HG03442 (cell line): ENCODE results near the gene CPNE6.
A peak's percentile ranks its signal among the peaks of the same experiment; 100 is the strongest.

Experiments
- ATAC-seq: cut with Tn5 transposase; IDR thresholded peaks from one replicate; pipeline ENCODE4 v1.9.1; 2021; ENCODE audit warnings: mild to moderate bottlenecking, moderate library complexity; ENCODE audit not compliant: unreplicated experiment

Gene CPNE6

DNA sequence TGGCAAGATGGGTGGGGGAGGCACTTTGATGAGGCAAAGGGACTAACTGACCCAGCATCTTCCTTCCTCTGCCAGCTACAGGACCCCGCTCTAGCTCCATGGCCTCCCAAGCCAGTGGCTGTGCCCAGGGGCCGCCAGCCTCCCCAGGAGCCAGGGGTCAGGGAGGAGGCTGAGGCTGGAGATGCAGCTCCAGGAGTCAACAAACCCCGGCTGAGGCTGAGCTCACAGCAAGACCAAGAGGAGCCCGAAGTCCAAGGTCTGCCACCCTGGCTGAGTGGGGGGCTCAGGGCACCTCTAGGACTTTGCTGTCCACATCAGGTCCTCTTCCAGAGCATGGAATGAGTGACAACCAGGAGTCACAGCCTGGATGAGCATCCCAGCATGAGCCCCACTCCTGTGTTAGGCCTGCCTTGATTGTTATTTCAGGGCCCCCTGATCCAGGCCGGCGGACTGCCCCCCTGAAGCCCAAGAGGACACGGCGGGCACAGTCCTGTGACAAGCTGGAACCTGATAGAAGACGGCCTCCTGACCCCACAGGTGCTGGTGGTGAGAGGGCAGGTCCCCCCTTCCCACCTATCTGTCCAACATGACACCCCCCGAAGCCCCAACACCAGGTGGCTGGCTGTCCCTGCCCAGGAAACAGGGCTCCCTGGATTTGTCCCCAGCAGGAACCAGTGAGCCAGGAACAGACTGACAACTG is 2.5 kb upstream of the CPNE6 start:
- no peak for ATAC-seq

GRCh38 chr14:24069411-24069735 is 2.0 kb upstream of the CPNE6 start:
- no peak for ATAC-seq

GRCh38 chr14:24070285-24071143 is 848 bp upstream of the CPNE6 start:
- ATAC-seq, result no peak

DNA sequence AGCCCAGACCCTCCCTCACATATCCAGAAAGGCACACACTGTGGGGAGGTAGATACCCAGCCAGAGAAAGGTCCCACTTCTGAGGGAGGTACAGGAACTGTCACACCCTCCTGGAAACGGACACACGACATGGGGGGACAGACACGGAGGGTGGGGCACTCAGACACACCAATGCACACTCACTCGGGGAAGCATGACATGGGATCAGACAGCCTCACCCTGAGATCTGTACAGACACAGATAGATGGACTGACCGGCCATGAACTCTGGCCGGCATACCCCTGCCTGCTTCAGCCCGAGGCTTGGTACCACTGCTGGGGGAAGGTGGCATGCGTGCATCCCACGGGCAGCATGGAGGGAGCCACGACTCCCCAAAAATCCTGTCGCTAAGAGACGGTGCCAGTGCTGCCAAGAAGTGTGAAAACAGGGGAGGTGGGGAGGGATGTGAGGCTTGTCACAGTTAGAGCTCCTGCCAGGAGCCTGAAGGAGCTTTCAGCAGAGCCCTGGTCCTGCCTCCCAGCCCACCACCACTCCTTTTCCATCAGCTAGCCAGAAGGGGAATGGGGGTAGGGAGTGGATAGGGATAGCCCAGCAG is 571 bp downstream of the CPNE6 start:
- no peak for ATAC-seq

- ATAC-seq, result no peak
Measured at GRCh38 chr14:24072436-24072835, 1.1 kb downstream of the CPNE6 start.

GRCh38 chr14:24072881-24073877 is 1.8 kb downstream of the CPNE6 start:
- no peak for ATAC-seq

- ATAC-seq, result no peak
Measured at GRCh38 chr14:24074625-24075484, 3.5 kb downstream of the CPNE6 start.

GRCh38 chr14:24075485-24076301 is 4.3 kb downstream of the CPNE6 start:
- ATAC-seq, result no peak

DNA sequence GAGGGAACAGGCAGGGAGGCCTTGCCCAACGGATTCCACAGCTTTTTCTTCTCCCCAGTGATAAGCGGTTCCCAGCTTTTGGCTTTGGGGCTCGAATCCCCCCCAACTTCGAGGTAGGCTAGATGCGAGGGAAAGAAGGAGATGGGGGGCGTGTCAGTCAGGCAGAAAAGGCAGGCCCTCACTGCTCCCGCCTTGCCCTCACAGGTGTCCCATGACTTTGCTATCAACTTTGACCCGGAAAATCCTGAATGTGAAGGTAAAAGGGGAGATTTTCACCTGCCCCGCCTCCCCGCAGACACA is 4.9 kb downstream of the CPNE6 start:
- ATAC-seq, result no peak

GRCh38 chr14:24077086-24077485 is 5.7 kb downstream of the CPNE6 start:
- no peak for ATAC-seq

DNA sequence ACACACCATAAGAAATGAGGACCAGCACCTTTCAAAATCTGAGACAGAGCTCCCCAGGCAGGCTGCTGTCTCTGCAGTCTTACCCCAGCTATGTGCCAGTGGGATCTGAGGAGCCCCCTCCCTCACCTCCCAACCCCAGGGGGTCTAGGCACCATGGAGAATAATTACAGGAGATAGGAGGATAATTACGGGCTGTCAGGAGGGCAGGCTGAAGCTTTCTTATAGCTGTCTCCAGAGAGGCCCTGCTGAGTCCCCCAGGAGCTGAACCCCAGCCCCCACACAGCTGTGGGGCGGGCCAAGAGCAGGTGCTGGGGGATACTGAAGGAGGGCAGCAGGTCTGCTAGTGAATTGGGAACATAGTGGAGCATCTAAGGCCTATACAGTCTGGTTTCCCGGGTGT is 6.8 kb downstream of the CPNE6 start:
- ATAC-seq, result no peak

GRCh38 chr14:24079491-24080141 is 8.3 kb downstream of the CPNE6 start:
- ATAC-seq, result no peak

- ATAC-seq, result no peak
Measured at GRCh38 chr14:24080142-24080530, 8.8 kb downstream of the CPNE6 start.

DNA sequence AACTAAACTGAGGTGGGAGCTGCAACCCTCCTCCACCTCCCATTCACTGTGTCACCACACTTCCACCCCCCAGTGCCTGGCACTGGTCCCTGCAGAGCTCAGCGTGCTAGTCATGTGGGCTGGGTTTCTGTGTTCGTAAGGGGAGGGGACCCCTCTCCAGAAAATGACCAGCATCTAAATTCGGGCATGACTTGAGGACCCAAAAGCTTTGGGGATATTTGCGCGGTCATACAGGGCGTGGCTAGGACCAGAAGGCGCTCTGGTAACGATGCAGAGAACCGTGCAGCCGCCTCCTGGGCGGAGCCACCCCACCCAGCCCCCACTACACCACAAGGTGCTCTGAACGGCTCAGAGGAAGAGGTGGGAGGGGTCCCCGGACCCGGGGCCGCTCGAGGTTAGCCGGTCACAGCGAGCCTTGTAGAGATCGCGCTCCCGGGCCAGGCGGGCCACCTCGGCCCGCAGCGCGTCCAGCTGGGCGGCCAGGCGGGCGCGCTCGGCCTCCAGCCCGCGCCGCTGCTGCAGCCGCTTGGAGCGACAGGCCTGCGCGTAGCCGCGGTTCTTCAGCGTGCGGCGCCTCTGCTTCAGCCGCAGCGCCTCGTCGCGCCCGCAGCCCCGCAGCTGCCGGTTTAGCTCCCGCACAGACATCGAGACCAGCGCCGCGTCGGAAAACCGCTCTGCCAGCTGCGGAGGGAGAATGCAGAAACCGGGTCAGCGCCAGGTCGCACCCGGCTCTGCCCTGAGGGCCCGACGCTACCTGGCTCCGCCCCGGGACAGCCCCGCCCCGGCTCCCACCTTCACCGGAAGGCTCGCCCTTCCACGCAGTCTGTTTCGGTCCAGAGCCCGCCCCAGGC is 9.8 kb downstream of the CPNE6 start:
- peak; percentile 80 for ATAC-seq

GRCh38 chr14:24081739-24082211 is 10.4 kb downstream of the CPNE6 start:
- ATAC-seq, result no peak

DNA sequence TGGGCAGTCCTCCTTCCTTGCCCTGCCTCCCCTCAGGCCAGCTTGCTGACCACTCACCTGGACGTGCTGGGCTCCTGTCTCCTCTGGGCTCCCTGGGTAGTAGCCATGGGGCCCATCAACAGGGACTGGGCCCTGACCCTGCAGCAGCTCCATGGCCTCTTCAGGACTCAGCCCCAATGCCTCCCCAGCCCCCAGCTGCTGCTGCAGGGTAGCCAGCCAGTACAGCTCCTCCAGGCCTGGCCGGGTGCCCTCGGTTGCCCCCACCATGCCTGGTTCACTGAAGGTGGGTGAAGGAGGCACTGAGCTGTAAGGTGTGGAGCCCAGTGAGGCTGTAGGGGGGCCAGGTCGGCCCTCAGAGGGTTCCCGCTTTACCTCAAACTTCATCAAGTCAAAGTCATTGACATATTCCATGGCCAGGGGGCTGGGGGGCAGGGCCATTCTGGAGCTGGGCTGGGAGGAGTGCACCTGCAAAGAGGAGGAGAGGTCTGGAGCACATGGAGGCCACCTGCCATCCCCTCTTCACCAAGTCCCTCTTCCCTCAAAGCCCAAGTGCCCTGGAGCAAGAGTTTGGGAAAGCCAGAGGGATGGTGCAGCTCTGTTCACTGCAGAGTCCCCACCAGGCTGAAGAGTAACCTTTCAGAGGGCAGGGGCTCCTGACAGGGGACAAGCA is 11.2 kb downstream of the CPNE6 start:
- ATAC-seq, result no peak

GRCh38 chr14:24083462-24083861 is 12.1 kb downstream of the CPNE6 start:
- no peak for ATAC-seq
